Astrocyte of the cerebellum (primary cell): ENCODE data around the gene CSNK1G2.

ENCODE experiments used
- DNase-seq: peaks from one replicate; pipeline ENCODE4 v3.0.0-alpha.2; 2011; ENCODE audit warnings: low read depth
- H3K4me3 ChIP-seq: 2 replicates; pipeline ENCODE4 v1.5.1; 2011; ENCODE audit warnings: mild to moderate bottlenecking, low read depth, low read length, moderate library complexity
- CTCF ChIP-seq: IDR thresholded peaks from 2 replicates; pipeline ENCODE4 v1.5.1; 2012; ENCODE audit warnings: low read length, low read depth, moderate library complexity, mild to moderate bottlenecking; ENCODE audit errors: missing control alignments
- in situ Hi-C: cut with HindIII; loops from 2 replicates; pipeline ENCODE4 v1.10.0; 2017; ENCODE audit warnings: low sequenced_read_pairs

Gene CSNK1G2

GRCh38 chr19:1947651-1948209 is 6.8 kb downstream of the CSNK1G2 start:
- H3K4me3 ChIP-seq, result no peak overlapping the region
- DNase-seq, result no peak
- in situ Hi-C loops, result no loop called here
- TF ChIP-seq CTCF, result no peak

- H3K4me3 ChIP-seq, result no peak overlapping the region
- in situ Hi-C loops, result no loop called here
- no peak for DNase-seq
- TF ChIP-seq CTCF, result no peak
Measured at GRCh38 chr19:1949304-1950101, 8.5 kb downstream of the CSNK1G2 start.

- in situ Hi-C loops, result no loop called here
- no peak overlapping the region for H3K4me3 ChIP-seq
- TF ChIP-seq CTCF, result no peak
- no peak for DNase-seq
Measured at GRCh38 chr19:1950640-1951039, 9.7 kb downstream of the CSNK1G2 start.

GRCh38 chr19:1952635-1953034 is 11.7 kb downstream of the CSNK1G2 start:
- TF ChIP-seq CTCF, result no peak
- DNase-seq, result no peak
- H3K4me3 ChIP-seq, result no peak overlapping the region
- in situ Hi-C loops, result no loop called here

GRCh38 chr19:1953037-1953436 is 12.1 kb downstream of the CSNK1G2 start:
- in situ Hi-C loops, result no loop called here
- H3K4me3 ChIP-seq, result no peak overlapping the region
- DNase-seq, result no peak
- no peak for TF ChIP-seq CTCF

GRCh38 chr19:1953441-1954094 is 12.6 kb downstream of the CSNK1G2 start:
- no peak overlapping the region for H3K4me3 ChIP-seq
- in situ Hi-C loops, result no loop called here
- DNase-seq, result no peak
- no peak for TF ChIP-seq CTCF
